Adrenal gland (tissue), 12 donors: ENCODE data around the gene E2F7. TPM values are rescaled to one million over a fixed set of nuclear protein-coding genes. Genes with fewer than 3 reads are reported as not detected.

Experiments used
- DNase-seq, 7 donors: peaks; one replicate each; pipeline ENCODE4 v3.0.0-alpha.2; 2019 to 2020
- H3K27ac ChIP-seq, 5 donors: fragments of 200-600 bp; sonication (generic) in 4 of 5; 1 replicate in 3 of 5; 2 replicates in 2 of 5; pipeline versions ENCODE4 v1.5.1 to v1.8.0; 2016 to 2020; ENCODE audit warnings: mild to moderate bottlenecking in 1 of 5
- H3K27me3 ChIP-seq: fragments of 200-600 bp; 2 replicates; pipeline ENCODE4 v1.8.0; 2021
- H3K36me3 ChIP-seq, 2 donors: fragments of 200-600 bp; replicated peaks in 1 of 2; 1 replicate in 1 of 2; 2 replicates in 1 of 2; pipeline versions ENCODE4 v1.5.1 to v1.8.0; 2018 to 2022
- H3K4me1 ChIP-seq, 2 donors: fragments of 200-600 bp; replicated peaks in 1 of 2; 1 replicate in 1 of 2; 2 replicates in 1 of 2; pipeline versions ENCODE4 v1.5.1 to v1.8.0; 2018 to 2021
- H3K4me3 ChIP-seq, 4 donors: fragments of 200-600 bp; sonication (generic) in 3 of 4; one replicate each; pipeline ENCODE4 v1.5.1; 2016 to 2018
- H3K9me3 ChIP-seq, 3 donors: fragments of 200-600 bp; sonication (generic) in 1 of 3; replicated peaks in 1 of 3; 1 replicate in 2 of 3; 2 replicates in 1 of 3; pipeline versions ENCODE4 v1.5.1 to v1.8.0; 2016 to 2021
- CTCF ChIP-seq, 6 experiments: fragments of 450-650 bp in 4 of 6; fragments of 200-600 bp in 2 of 6; sonication (generic) in 1 of 6; IDR thresholded peaks; 1 replicate in 5 of 6; 2 replicates in 1 of 6; pipeline versions ENCODE4 v1.5.1 to v1.8.0; 2016 to 2021; ENCODE audit warnings: antibody characterized with exemption in 6 of 6, mild to moderate bottlenecking in 2 of 6, moderate library complexity in 1 of 6
- POLR2A ChIP-seq, 2 donors: fragments of 450-650 bp; IDR thresholded peaks; one replicate each; pipeline ENCODE4 v1.6.1; 2017; ENCODE audit warnings: antibody characterized with exemption in 2 of 2, mild to moderate bottlenecking in 2 of 2, moderate library complexity in 1 of 2
- WGBS, 4 donors: extraction: QIAGEN DNeasy Blood & Tissue Kit in 2 of 4; methylation state at CpG; one replicate each; pipeline versions ENCODE4 v1.1.5 to v1.1.7; 2013 to 2017; 5-methylcytosine and 5-hydroxymethylcytosine counted together
- intact Hi-C, 2 donors: fragments of 100-400 bp; cut with DNase I; formaldehyde crosslinking; loops; one replicate each; pipeline versions ENCODE4 v1.14.1 to v1.15.0; 2022 to 2023
- polyA plus RNA-seq, 3 donors: library from polyadenylated mRNA; stranded (reverse); fragments of 200-250 nt in 2 of 3; fragments of 350-450 nt in 1 of 3; fragmentation: Illumina TruSeq in 1 of 3; extraction: RNeasy Lipid Tissue Mini Kit (QIAGEN cat#74804) in 1 of 3; gene quantifications; one replicate each; pipeline ENCODE4 v1.2.3, GENCODE V29; 2013 to 2014
- total RNA-seq, 9 donors: library from RNA; depleted of rRNA in 4 of 9; stranded (reverse); fragments of >200 nt in 4 of 9; fragments of 120-200 nt in 1 of 9; fragmentation: NEBNext Ultra II Directional in 1 of 9; extraction: Animal tissue kit (Norgen Biotek cat#: 25700) in 1 of 9; gene quantifications; one replicate each; pipeline versions ENCODE4 v1.1.0 to v1.2.4, GENCODE V29; 2013 to 2023
- donor health status: healthy with polysubstance abuse.
- donor health status: Bipolar disorder and iron deficiency.
- donor health status: DM: yes; HTN: yes; CAD: no.
- donor health status: DM: no; HTN: no; CAD: no.
- donor health status: DM: no; HTN: no; CAD: no.
- donor health status: DM: yes; HTN: yes; CAD: no.

Gene E2F7
- total and polyA plus RNA-seq, 12 donors, result 0.07 to 2.7 (median 0.29) TPM; not detected in 3

- 91 to 98% (median 96%) methylated on average over 2 of the region's 2 CpGs for WGBS, 4 donors
- Histone ChIP-seq H3K27me3 (no peaks in the 10 kb centered on the region), H3K27ac (no peak overlapping the region), H3K4me3 (no peak overlapping the region), H3K9me3 (no peaks in the 10 kb centered on the region), H3K4me1 (no peaks in the 10 kb centered on the region), H3K36me3 (no peaks in the 10 kb centered on the region)
- DNase-seq, result no peak
- TF ChIP-seq CTCF (IDR thresholded peaks at IDR 0.05), result no peak
- no peak for TF ChIP-seq POLR2A (IDR thresholded peaks at IDR 0.05)
- intact Hi-C loops, result no loop called here
Measured at GRCh38 chr12:77019920-77020319, 45.4 kb downstream of the E2F7 start.

- WGBS, 4 donors, result 80 to 93% (median 89%) methylated on average over 1 of the region's 1 CpG
- intact Hi-C loops, result no loop called here
- no peaks in the 10 kb centered on the region for H3K27me3 ChIP-seq
- H3K4me1 ChIP-seq, result no peaks in the 10 kb centered on the region
- no peak for TF ChIP-seq CTCF (IDR thresholded peaks at IDR 0.05)
- no peak for TF ChIP-seq POLR2A (IDR thresholded peaks at IDR 0.05)
- H3K27ac ChIP-seq, result no peak overlapping the region
- no peaks in the 10 kb centered on the region for H3K9me3 ChIP-seq
- DNase-seq, result no peak
- H3K36me3 ChIP-seq, result no peaks in the 10 kb centered on the region
- H3K4me3 ChIP-seq, result no peak overlapping the region
Measured at GRCh38 chr12:77016606-77017005, 48.8 kb downstream of the E2F7 start.

GRCh38 chr12:77013091-77013490 is 52.3 kb downstream of the E2F7 start:
- no peak for TF ChIP-seq CTCF (IDR thresholded peaks at IDR 0.05)
- TF ChIP-seq POLR2A (IDR thresholded peaks at IDR 0.05), result no peak
- Histone ChIP-seq H3K27me3 (no peaks in the 10 kb centered on the region), H3K4me3 (no peak overlapping the region), H3K27ac (no peak overlapping the region), H3K4me1 (no peaks in the 10 kb centered on the region), H3K36me3 (no peaks in the 10 kb centered on the region), H3K9me3 (no peaks in the 10 kb centered on the region)
- intact Hi-C loops, result loop anchor here in 1 of 2 donors (5.0 kb wide), 1 partner anchor 386 kb away; no protein-coding TSS in a partner anchor
- DNase-seq, result no peak
- WGBS, 4 donors, result 47 to 68% (median 59%) methylated on average over 1 of the region's 1 CpG

- TF ChIP-seq CTCF (IDR thresholded peaks at IDR 0.05) (peak; percentile 49 to 96 (median 72)), POLR2A (IDR thresholded peaks at IDR 0.05) (no peak)
- intact Hi-C loops, result loop anchor here in 1 of 2 donors (5.0 kb wide), 1 partner anchor 384 kb away; no protein-coding TSS in a partner anchor
Measured at GRCh38 chr12:77010691-77011548, 54.4 kb downstream of the E2F7 start.

More at GRCh38 chr12:77010691-77011548, 54.4 kb downstream of the E2F7 start:
- DNase-seq, result peak; percentile 53 to 86 (median 71)
- Histone ChIP-seq H3K27ac (no peak overlapping the region), H3K36me3 (no peaks in the 10 kb centered on the region), H3K9me3 (no peaks in the 10 kb centered on the region), H3K27me3 (no peaks in the 10 kb centered on the region), H3K4me1 (no peaks in the 10 kb centered on the region), H3K4me3 (no peak overlapping the region)
- 1 to 5% (median 2%) methylated on average over 9 of the region's 9 CpGs for WGBS, 4 donors
